K562 (cell line): Measurements from ENCODE around the gene CHL1. TPM values are rescaled to one million over a fixed set of nuclear protein-coding genes. Genes with fewer than 3 reads are reported as not detected.

ENCODE experiments used
- RAD21 ChIP-seq, 2 experiments: fragments of 250-450 bp in 1 of 2; fragments of 450-650 bp in 1 of 2; sonication (Bioruptor Pico) in 1 of 2; formaldehyde crosslinking in 1 of 2; IDR thresholded peaks in 1 of 2; conservative IDR thresholded peaks in 1 of 2; 2 replicates each; pipeline versions ENCODE4 v1.4.0 to v1.8.0; 2020 to 2022; ENCODE audit warnings: mild to moderate bottlenecking in 2 of 2, moderate library complexity in 1 of 2
- SIN3A ChIP-seq, 2 experiments: fragments of 150-350 bp in 1 of 2; IDR thresholded peaks; 2 replicates each; pipeline ENCODE4 v1.6.1; 2011 to 2016; ENCODE audit warnings: borderline replicate concordance in 2 of 2, low read depth in 2 of 2, low read length in 2 of 2, mild to moderate bottlenecking in 2 of 2, moderate library complexity in 2 of 2; ENCODE audit not compliant: control insufficient read depth in 1 of 2
- ZNF239 ChIP-seq: fragments of 250-450 bp; sonication (Bioruptor Pico); IDR thresholded peaks from 2 replicates; pipeline ENCODE4 v1.4.0; 2020; ENCODE audit warnings: mild to moderate bottlenecking
- polyA plus RNA-seq, 8 experiments: library from polyadenylated mRNA; depleted of rRNA in 4 of 8; stranded (reverse) in 5 of 8; unstranded in 3 of 8; fragments of >200 nt; fragmentation: Nextera tagmentation in 2 of 8; fragmentation: Illumina TruSeq in 1 of 8; extraction: Ambion mirVana in 2 of 8; extraction: Trizol in 1 of 8; gene quantifications; 2 replicates each; pipeline versions ENCODE4 v1.2.1 to v1.2.3, GENCODE V29; 2011 to 2014; ENCODE audit warnings: inconsistent platforms in 1 of 8, missing spikeins in 1 of 8
- total RNA-seq, 7 experiments: library from RNA; depleted of rRNA in 6 of 7; stranded (reverse); fragments of >200 nt in 6 of 7; fragmentation: Illumina TruSeq in 2 of 7; extraction: Trizol in 2 of 7; gene quantifications; 2 replicates each; pipeline versions ENCODE4 v1.2.1 to v1.2.3, GENCODE V29; 2011 to 2021; ENCODE audit warnings: low replicate concordance in 1 of 7
- TF ChIP-seq, protein P1 (sequence below): sonication (generic); formaldehyde crosslinking; IDR thresholded peaks from 2 replicates; pipeline ENCODE4 v1.8.0; 2023; ENCODE audit warnings: missing genetic modification reagents, mild to moderate bottlenecking, borderline replicate concordance
- TF ChIP-seq, protein P2 (sequence below), 3 experiments: IDR thresholded peaks in 2 of 3; conservative IDR thresholded peaks in 1 of 3; 2 replicates each; pipeline ENCODE4 v1.5.1; 2011 to 2012; ENCODE audit warnings: low read length in 3 of 3, mild to moderate bottlenecking in 3 of 3, control low read depth in 2 of 3, improper control_type of control experiment in 1 of 3, inconsistent platforms in 1 of 3, low read depth in 1 of 3, mixed read lengths in 1 of 3, moderate library complexity in 1 of 3; ENCODE audit not compliant: insufficient read depth in 2 of 3

The CHL1 gene
- total and polyA plus RNA-seq, 9 of the 15 experiments (the other 6 are each of a cell fraction or from before 2014, with no cell fraction given), result 0.02 TPM; not detected in 8

DNA sequence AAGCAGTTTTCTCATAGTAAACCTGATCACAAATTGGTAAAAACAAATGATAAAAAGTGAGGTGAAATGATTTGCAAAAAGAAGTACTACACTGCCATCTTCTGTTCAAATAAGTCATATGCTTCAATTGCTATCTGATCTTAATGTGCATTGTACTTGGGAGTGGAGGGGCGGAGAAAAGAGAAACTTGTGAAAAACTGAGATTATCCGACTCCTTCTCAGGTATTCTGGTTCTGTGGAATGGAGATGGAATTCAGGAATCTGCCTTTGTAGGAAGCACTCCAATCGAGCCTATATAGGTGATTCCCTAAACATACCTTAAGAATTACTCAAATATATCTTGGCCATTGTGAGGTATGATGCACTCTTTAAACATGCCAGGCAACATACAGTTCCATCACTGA, 180.6 kb downstream of the CHL1 start (continued):
- TF ChIP-seq SIN3A (IDR thresholded peaks at IDR 0.05; ENCODE audit: borderline replicate concordance in 2 of 2, control insufficient read depth in 1 of 2, low read depth in 2 of 2, low read length in 2 of 2) (no peak), ZNF239 (CRISPR knock-in tag) (no peak), RAD21 (CRISPR knock-in tag; conservative IDR thresholded peaks at IDR 0.05 in 1 of 2, IDR thresholded peaks at IDR 0.05 in 1 of 2) (peak; percentile 52 to 70)
- TF ChIP-seq, protein P1, sequence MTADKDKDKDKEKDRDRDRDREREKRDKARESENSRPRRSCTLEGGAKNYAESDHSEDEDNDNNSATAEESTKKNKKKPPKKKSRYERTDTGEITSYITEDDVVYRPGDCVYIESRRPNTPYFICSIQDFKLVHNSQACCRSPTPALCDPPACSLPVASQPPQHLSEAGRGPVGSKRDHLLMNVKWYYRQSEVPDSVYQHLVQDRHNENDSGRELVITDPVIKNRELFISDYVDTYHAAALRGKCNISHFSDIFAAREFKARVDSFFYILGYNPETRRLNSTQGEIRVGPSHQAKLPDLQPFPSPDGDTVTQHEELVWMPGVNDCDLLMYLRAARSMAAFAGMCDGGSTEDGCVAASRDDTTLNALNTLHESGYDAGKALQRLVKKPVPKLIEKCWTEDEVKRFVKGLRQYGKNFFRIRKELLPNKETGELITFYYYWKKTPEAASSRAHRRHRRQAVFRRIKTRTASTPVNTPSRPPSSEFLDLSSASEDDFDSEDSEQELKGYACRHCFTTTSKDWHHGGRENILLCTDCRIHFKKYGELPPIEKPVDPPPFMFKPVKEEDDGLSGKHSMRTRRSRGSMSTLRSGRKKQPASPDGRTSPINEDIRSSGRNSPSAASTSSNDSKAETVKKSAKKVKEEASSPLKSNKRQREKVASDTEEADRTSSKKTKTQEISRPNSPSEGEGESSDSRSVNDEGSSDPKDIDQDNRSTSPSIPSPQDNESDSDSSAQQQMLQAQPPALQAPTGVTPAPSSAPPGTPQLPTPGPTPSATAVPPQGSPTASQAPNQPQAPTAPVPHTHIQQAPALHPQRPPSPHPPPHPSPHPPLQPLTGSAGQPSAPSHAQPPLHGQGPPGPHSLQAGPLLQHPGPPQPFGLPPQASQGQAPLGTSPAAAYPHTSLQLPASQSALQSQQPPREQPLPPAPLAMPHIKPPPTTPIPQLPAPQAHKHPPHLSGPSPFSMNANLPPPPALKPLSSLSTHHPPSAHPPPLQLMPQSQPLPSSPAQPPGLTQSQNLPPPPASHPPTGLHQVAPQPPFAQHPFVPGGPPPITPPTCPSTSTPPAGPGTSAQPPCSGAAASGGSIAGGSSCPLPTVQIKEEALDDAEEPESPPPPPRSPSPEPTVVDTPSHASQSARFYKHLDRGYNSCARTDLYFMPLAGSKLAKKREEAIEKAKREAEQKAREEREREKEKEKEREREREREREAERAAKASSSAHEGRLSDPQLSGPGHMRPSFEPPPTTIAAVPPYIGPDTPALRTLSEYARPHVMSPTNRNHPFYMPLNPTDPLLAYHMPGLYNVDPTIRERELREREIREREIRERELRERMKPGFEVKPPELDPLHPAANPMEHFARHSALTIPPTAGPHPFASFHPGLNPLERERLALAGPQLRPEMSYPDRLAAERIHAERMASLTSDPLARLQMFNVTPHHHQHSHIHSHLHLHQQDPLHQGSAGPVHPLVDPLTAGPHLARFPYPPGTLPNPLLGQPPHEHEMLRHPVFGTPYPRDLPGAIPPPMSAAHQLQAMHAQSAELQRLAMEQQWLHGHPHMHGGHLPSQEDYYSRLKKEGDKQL (CRISPR knock-in tag), result no peak
- TF ChIP-seq, protein P2, sequence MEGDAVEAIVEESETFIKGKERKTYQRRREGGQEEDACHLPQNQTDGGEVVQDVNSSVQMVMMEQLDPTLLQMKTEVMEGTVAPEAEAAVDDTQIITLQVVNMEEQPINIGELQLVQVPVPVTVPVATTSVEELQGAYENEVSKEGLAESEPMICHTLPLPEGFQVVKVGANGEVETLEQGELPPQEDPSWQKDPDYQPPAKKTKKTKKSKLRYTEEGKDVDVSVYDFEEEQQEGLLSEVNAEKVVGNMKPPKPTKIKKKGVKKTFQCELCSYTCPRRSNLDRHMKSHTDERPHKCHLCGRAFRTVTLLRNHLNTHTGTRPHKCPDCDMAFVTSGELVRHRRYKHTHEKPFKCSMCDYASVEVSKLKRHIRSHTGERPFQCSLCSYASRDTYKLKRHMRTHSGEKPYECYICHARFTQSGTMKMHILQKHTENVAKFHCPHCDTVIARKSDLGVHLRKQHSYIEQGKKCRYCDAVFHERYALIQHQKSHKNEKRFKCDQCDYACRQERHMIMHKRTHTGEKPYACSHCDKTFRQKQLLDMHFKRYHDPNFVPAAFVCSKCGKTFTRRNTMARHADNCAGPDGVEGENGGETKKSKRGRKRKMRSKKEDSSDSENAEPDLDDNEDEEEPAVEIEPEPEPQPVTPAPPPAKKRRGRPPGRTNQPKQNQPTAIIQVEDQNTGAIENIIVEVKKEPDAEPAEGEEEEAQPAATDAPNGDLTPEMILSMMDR (IDR thresholded peaks at IDR 0.05 in 2 of 3, conservative IDR thresholded peaks at IDR 0.05 in 1 of 3; ENCODE audit: insufficient read depth in 2 of 3, low read depth in 1 of 3, low read length in 3 of 3), result peak in 1 of 3 experiments; percentile 26; a peak in 1 of 6 replicates
